Stimulated activated CD4-positive, alpha-beta T cell treated with anti-CD3 and anti-CD28 coated beads, Interleukin-15, amount 100 ng/mL, for 48 hours (primary cell): ENCODE data around the gene C5orf47.

Source experiments
- DNase-seq, 2 donors: peaks; one replicate each; pipeline ENCODE4 v3.0.0-alpha.2; 2020; ENCODE audit warnings: low read depth in 2 of 2

Gene C5orf47

DNA sequence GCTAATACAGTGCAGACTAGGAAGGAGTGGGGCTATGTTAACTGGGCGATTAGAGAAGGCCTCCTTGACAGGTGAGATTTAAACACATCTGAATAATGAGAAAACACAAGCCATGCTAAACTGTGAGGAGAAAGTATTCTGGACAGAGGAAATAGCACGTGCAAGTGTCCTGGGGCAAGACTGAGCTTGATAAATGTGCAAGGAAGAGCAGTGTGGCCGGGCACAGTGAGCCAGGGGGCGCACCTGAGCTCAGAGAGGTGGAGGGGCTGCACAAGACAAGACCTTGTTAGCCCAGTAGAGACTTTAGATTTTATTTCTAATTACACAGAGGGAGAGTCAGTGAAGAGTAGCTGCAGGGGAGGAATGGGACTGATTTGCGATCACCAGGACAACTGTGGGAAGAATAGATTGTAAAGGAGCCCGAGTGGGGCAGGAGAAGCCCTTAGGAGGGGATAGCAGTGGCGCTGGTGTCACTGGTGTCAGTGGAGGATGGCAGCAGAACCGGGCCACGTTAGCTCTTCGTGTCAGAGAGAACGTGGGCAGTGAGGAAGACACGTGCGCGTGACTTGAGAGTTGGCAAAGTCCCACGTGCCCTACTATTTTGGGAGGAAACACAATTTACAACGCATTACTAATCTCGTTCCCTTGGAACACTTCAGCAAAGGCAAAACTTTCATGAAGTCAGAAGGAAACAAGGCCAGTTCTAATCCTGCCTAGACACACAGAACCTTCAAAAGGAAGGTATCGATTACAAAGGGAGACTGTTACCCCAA, 17.9 kb upstream of the C5orf47 start:
- DNase-seq = no peak

GRCh38 chr5:173971681-173972345, 17.2 kb upstream of the C5orf47 start:
- DNase-seq = no peak

DNA sequence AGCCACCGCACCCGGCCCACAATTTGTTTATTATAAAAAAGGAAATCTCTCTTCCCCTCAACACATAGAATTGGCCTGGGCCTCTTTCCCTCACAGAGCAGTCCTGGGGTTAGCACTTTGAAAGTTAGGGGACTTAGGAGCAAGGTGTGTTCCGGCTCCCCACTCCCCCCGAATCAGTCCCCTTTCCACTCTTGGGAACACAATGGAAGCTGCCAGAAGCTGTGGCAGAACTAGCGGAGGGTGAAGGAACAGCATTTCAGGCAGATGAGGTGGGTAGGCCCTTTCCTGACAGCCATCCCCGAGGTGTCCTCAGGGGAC, 16.4 kb upstream of the C5orf47 start:
- DNase-seq = no peak

DNA sequence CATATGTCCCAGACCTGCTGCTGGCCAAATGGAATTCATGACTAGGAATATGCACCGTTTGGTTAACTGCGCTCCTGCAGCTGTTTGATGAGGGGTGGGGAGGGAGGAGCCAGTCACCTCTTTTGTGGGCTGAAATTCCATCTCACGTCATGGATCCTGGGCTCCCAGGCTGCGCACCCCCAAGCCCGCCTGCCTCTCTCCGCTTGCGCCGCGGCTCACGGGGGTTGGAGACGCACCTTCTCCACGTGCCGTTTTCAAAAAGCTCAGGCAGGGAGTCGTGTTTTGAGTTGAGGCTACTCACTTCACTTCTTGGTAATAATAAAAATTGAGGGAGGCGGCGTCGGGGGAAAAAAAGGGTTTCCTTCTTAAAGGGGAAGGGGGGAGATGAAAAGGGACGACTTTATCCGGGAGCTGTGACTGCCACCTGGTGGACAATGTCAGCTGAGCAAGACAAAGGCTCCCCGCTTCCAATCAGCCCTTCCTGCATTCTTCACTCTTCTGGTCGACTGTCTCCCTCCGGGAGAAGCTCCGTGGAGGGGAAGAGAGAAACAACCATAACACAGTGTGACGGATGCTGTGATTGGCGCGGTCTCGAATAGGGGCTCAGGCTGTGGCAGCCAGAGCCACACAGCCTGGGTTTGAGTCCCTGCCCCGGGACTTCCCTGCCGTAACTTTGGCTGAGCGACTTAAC, 15.9 kb upstream of the C5orf47 start:
- DNase-seq = peak; percentile 65 to 71

- DNase-seq = no peak
These were observed 15.4 kb upstream of the C5orf47 start for GRCh38 chr5:173973616-173973969.

- no peak for DNase-seq
These were observed 14.2 kb upstream of the C5orf47 start for GRCh38 chr5:173974688-173975239.

- DNase-seq = no peak
These were observed 7.7 kb upstream of the C5orf47 start for GRCh38 chr5:173981185-173981761.

- no peak for DNase-seq
These were observed 4.8 kb upstream of the C5orf47 start for GRCh38 chr5:173984218-173984617.

GRCh38 chr5:173989432-173990082, 587 bp downstream of the C5orf47 start:
- DNase-seq = no peak

- DNase-seq = no peak
These were observed 8.4 kb downstream of the C5orf47 start for GRCh38 chr5:173997331-173997730.

DNA sequence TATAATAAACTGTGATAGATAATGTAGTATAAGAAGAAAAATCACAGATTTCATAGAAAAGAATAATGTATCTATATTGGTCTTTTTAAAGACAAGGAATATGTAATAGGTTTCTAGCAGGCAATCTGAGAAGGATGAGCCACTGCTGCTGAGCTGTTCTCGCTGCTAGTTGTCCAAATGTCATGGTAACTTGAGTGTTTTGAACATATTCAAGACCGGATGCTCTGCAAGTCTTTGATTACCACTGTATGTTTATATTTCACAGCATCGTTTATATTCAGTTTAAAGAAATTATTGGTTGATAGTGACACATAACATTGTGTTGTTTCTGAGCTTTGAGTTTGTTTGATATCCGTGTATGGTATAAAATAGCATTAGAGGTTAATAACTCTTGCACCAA, 9.6 kb downstream of the C5orf47 start:
- no peak for DNase-seq

DNA sequence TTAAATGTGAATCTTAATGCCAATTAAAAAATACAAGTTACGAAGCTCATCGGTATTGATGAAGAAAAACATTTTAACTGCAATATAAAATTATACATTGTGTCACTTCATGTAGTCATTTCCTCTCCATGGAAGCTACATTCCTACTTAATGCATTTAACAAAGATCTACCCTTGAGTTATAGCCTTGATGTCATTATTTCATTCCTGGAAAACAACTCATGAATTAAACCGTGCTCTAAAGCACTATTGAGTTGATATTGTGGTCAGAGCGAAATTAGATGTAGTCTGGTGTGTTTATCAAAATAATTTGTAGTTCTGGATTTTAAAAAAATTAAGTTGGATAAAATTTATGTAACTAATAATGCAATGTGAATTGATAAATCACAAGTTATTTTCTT, 11.1 kb downstream of the C5orf47 start:
- DNase-seq = no peak

- no peak for DNase-seq
These were observed 14.8 kb downstream of the C5orf47 start for GRCh38 chr5:174003795-174004194.

DNA sequence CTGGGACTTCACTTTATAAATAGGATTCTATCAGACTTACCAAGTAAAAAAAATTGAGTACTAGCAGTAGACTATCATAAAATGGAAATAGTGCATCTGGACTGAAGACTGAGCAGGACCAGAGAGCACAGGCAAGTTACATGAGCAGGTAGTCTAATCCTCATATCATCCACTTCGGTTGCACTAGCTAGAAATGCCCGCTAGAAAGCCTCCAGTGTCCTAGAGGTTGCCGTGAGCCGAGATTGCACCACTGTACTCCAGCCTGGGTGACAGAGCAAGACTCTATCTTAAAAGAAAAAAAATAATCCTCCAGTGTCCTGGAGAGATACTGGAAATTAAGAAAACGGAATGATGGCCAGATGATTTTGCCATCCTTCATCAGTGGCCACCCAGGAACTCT, 20.0 kb downstream of the C5orf47 start:
- no peak for DNase-seq

DNA sequence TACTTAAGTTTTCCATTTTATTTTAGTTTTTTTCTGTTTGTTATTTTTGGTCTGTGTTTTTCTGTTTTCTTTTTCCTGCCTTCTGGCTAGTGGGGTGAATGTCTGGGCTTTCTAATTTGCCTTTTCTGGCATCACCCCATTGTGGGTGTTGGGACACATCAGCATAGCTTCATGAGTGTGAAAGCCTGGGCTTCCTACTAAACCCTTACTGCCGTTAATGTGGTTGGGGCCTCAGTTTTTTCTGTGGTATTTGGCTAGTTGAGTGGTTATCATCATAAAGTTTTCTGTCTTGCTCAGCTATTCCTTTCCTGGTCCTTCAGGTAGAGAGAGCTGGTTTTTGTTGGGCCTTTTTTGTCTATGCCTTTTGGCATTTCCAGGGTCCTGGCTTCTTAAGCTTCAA, 21.4 kb downstream of the C5orf47 start:
- DNase-seq = no peak

- DNase-seq = no peak
These were observed 22.5 kb downstream of the C5orf47 start for GRCh38 chr5:174011441-174011840.

GRCh38 chr5:174020069-174020927, 31.3 kb downstream of the C5orf47 start:
- peak in 1 of 2 donors; percentile 8 for DNase-seq

DNA sequence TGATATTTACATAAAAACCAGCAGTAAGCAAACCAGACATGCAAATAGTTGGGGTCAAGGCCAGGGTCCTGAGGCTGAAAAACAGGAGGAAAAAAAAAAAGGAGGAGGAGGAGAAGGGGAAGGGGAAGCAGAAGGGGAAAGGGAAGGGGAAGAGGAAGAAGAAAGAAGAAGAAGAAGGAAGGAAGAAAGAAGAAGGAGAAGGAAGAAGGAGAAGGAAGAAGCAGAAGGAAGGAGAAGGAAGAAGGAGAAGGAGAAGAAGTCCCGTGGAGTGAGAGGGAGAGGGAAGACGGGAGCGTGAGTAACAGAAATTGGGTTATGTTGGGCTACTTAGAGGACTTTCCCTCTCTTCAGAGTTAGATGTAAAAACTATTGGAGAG, 31.9 kb downstream of the C5orf47 start:
- DNase-seq = no peak

- no peak for DNase-seq
These were observed 33.6 kb downstream of the C5orf47 start for GRCh38 chr5:174022384-174023095.

DNA sequence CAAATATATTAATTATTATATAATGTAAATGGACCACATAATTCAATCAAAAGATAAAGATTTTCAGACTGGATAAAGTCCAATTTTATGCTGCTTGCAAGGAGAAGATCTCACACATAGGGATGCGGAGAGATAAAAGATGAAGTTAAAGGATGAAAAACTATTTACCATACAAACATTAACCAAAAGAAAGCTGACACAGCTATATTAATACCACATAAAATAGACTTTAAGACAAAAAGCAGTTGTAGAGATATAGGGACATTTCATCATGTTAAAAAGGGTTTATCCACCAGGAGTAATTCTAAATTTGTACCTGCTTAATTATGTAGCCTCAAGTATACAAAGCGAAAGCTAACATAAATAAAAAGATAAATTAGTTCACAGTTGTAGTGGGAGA, 41.3 kb downstream of the C5orf47 start:
- DNase-seq = no peak
